HG03060 (cell line): Measurements from ENCODE around the gene MALT1.
"Not testable (repeated sequence)": the region's sequence is repeated elsewhere in the genome, so short reads cannot be mapped to it uniquely, and the experiment has no call there.

ENCODE experiments used
- ATAC-seq: cut with Tn5 transposase; IDR thresholded peaks from one replicate; pipeline ENCODE4 v1.9.1; 2021; ENCODE audit warnings: low read depth, moderate number of reproducible peaks; ENCODE audit not compliant: unreplicated experiment

MALT1 gene

GRCh38 chr18:58727776-58728500, 56.7 kb downstream of the MALT1 start:
- ATAC-seq, result no peak

GRCh38 chr18:58728719-58729118, 57.5 kb downstream of the MALT1 start:
- ATAC-seq, result no peak

- no peak for ATAC-seq
Measured at GRCh38 chr18:58730618-58731017, 59.4 kb downstream of the MALT1 start.

- ATAC-seq, result no peak
Measured at GRCh38 chr18:58732471-58732870, 61.2 kb downstream of the MALT1 start.

- ATAC-seq, result no peak
Measured at GRCh38 chr18:58733866-58734265, 62.6 kb downstream of the MALT1 start.

- ATAC-seq, result no peak
Measured at GRCh38 chr18:58738322-58738721, 67.1 kb downstream of the MALT1 start.

GRCh38 chr18:58745914-58746313, 74.6 kb downstream of the MALT1 start:
- no peak for ATAC-seq

- ATAC-seq, result no peak
Measured at GRCh38 chr18:58748899-58749595, 77.8 kb downstream of the MALT1 start.

- ATAC-seq, result no peak
Measured at GRCh38 chr18:58753976-58754375, 82.7 kb downstream of the MALT1 start.

- ATAC-seq, result no peak
Measured at GRCh38 chr18:58754544-58755068, 83.3 kb downstream of the MALT1 start.

GRCh38 chr18:58755304-58756010, 84.2 kb downstream of the MALT1 start:
- ATAC-seq, result no peak

- ATAC-seq, result no peak
Measured at GRCh38 chr18:58756148-58756547, 84.9 kb downstream of the MALT1 start.

GRCh38 chr18:58756596-58757240, 85.5 kb downstream of the MALT1 start:
- no peak for ATAC-seq

- ATAC-seq, result not testable (repeated sequence)
Measured at GRCh38 chr18:58757351-58757750, 86.1 kb downstream of the MALT1 start.

- no peak for ATAC-seq
Measured at GRCh38 chr18:58758046-58758445, 86.8 kb downstream of the MALT1 start.

- no peak for ATAC-seq
Measured at GRCh38 chr18:58758606-58759005, 87.3 kb downstream of the MALT1 start.

- ATAC-seq, result peak; percentile 71
Measured at GRCh38 chr18:58761241-58761969, 90.1 kb downstream of the MALT1 start.

- no peak for ATAC-seq
Measured at GRCh38 chr18:58761970-58762780, 90.9 kb downstream of the MALT1 start.

- no peak for ATAC-seq
Measured at GRCh38 chr18:58762781-58763171, 91.5 kb downstream of the MALT1 start.
